GM12878 (cell line): Measurements from ENCODE around the gene RRP12. TPM values are rescaled to one million over a fixed set of nuclear protein-coding genes. Genes with fewer than 3 reads are reported as not detected.

ENCODE experiments used
- ATAC-seq: fragments of 200-7000 bp; cut with Tn5 transposase; 3 replicates; pipeline ENCODE4 v1.9.1; 2020; ENCODE audit warnings: mild to moderate bottlenecking, moderate library complexity
- BruUV-seq: library from RNA; stranded (reverse); fragments of 400-500 nt; replicated peaks from 2 replicates; lab custom pipeline; 2021; lab: Mats Ljungman, UMichigan
- CTCF ChIA-PET: fragments of 300-600 bp; sonication (Branson Sonifier 250); formaldehyde crosslinking; extraction: SDS; loops from one replicate; lab custom pipeline; 2021; ENCODE audit warnings: inconsistent platforms; lab: Yijun Ruan, JAX
- POLR2A ChIA-PET: fragments of 350-600 bp; formaldehyde crosslinking; extraction: SDS; loops from one replicate; lab custom pipeline; 2021; ENCODE audit warnings: inconsistent platforms; lab: Charles Lee
- RAD21 ChIA-PET: fragments of 300-600 bp; sonication (Branson Sonifier 250); formaldehyde crosslinking; loops from one replicate; lab custom pipeline; 2023; ENCODE audit warnings: antibody characterized with exemption; ENCODE audit not compliant: unreplicated experiment; lab: Charles Lee
- SMC1A ChIA-PET: fragments of 300-600 bp; sonication (Branson Sonifier 250); formaldehyde crosslinking; loops from one replicate; lab custom pipeline; 2023; ENCODE audit not compliant: unreplicated experiment, uncharacterized antibody; lab: Charles Lee
- DNase-seq: peaks from one replicate; pipeline ENCODE4 v3.0.0-alpha.2; 2011; ENCODE audit warnings: low read depth, low spot score
- FAIRE-seq: peaks from 3 replicates; lab custom pipeline; 2011; peaks lifted over from hg19 to GRCh38; lab: Jason Lieb, UNC
- H2AFZ ChIP-seq: 2 replicates; pipeline ENCODE4 v1.6.0; 2011; ENCODE audit warnings: low read depth, low read length, control low read depth; ENCODE audit not compliant: control insufficient read depth
- H3K27ac ChIP-seq: 2 replicates; pipeline ENCODE4 v1.5.1; 2011; ENCODE audit warnings: control low read depth; ENCODE audit not compliant: control insufficient read depth, insufficient read depth
- H3K27me3 ChIP-seq, 2 experiments: replicated peaks in 1 of 2; 2 replicates each; pipeline versions ENCODE4 v1.6.0 to v1.6.1; 2011; ENCODE audit warnings: low read length in 1 of 2; ENCODE audit not compliant: control insufficient read depth in 2 of 2, insufficient read depth in 2 of 2
- H3K36me3 ChIP-seq, 2 experiments: 2 replicates each; pipeline ENCODE4 v1.5.1; 2011; ENCODE audit warnings: low read length in 1 of 2; ENCODE audit not compliant: control insufficient read depth in 2 of 2, insufficient read depth in 2 of 2
- H3K4me1 ChIP-seq: 2 replicates; pipeline ENCODE4 v1.6.1; 2011; ENCODE audit warnings: mild to moderate bottlenecking, low read length, moderate library complexity, mixed read lengths; ENCODE audit not compliant: control insufficient read depth, insufficient read depth
- H3K4me2 ChIP-seq: 2 replicates; pipeline ENCODE4 v1.6.0; 2011; ENCODE audit warnings: control low read depth; ENCODE audit not compliant: control insufficient read depth, insufficient read depth
- H3K4me3 ChIP-seq: fragments of 200-600 bp; sonication (generic); 2 replicates; pipeline ENCODE4 v1.5.1; 2016
- H3K79me2 ChIP-seq: 2 replicates; pipeline ENCODE4 v1.6.0; 2011; ENCODE audit warnings: low read length; ENCODE audit not compliant: control insufficient read depth, insufficient read depth
- H3K9ac ChIP-seq: 2 replicates; pipeline ENCODE4 v1.8.0; 2011; ENCODE audit warnings: low read length, control low read depth, mixed read lengths; ENCODE audit not compliant: control insufficient read depth, insufficient read depth
- H3K9me3 ChIP-seq: replicated peaks from 3 replicates; pipeline ENCODE4 v1.5.1; 2011; ENCODE audit warnings: mild to moderate bottlenecking, low read length; ENCODE audit not compliant: control insufficient read depth, insufficient read depth
- H4K20me1 ChIP-seq: 2 replicates; pipeline ENCODE4 v1.6.0; 2011; ENCODE audit not compliant: control insufficient read depth, insufficient read depth
- EP300 ChIP-seq, 2 experiments: fragments of 150-350 bp in 1 of 2; IDR thresholded peaks; 2 replicates each; pipeline ENCODE4 v1.6.1; 2011 to 2012; ENCODE audit warnings: low read depth in 2 of 2, low read length in 2 of 2, borderline replicate concordance in 1 of 2, improper control_type of control experiment in 1 of 2, inconsistent platforms in 1 of 2; ENCODE audit not compliant: control insufficient read depth in 1 of 2
- IRF4 ChIP-seq: IDR thresholded peaks from 2 replicates; pipeline ENCODE4 v1.6.1; 2011; ENCODE audit warnings: low read depth, low read length
- LARP7 ChIP-seq: fragments of 450-650 bp; IDR thresholded peaks from 2 replicates; pipeline ENCODE4 v1.6.1; 2017; ENCODE audit warnings: mild to moderate bottlenecking
- RCOR1 ChIP-seq: conservative IDR thresholded peaks from 2 replicates; pipeline ENCODE4 v1.6.1; 2012; ENCODE audit warnings: low read depth, low read length, improper control_type of control experiment
- SP1 ChIP-seq: IDR thresholded peaks from one replicate; pipeline ENCODE4 v1.6.1; 2011; ENCODE audit warnings: low read depth, low read length
- STAT3 ChIP-seq: IDR thresholded peaks from 2 replicates; pipeline ENCODE4 v1.6.1; 2011; ENCODE audit warnings: low read depth, low read length, improper control_type of control experiment
- TBL1XR1 ChIP-seq: IDR thresholded peaks from 2 replicates; pipeline ENCODE4 v1.6.1; 2012; ENCODE audit warnings: low read depth, low read length, improper control_type of control experiment
- TCF7 ChIP-seq: IDR thresholded peaks from 2 replicates; pipeline ENCODE4 v1.6.1; 2014; ENCODE audit warnings: antibody characterized with exemption, borderline replicate concordance
- YBX1 ChIP-seq: fragments of 450-650 bp; IDR thresholded peaks from 2 replicates; pipeline ENCODE4 v1.6.1; 2016; ENCODE audit warnings: antibody characterized with exemption
- ZBED1 ChIP-seq: IDR thresholded peaks from 2 replicates; pipeline ENCODE4 v1.6.1; 2016; ENCODE audit warnings: borderline replicate concordance
- ZNF217 ChIP-seq: fragments of 450-650 bp; IDR thresholded peaks from 2 replicates; pipeline ENCODE4 v1.6.1; 2017; ENCODE audit warnings: antibody characterized with exemption, mild to moderate bottlenecking
- WGBS: methylation state at CpG from one replicate; pipeline ENCODE4 v1.1.6; 2016; ENCODE audit warnings: low lambda C conversion rate; ENCODE audit not compliant: insufficient replicate concordance, insufficient coverage; ENCODE audit errors: missing lambda C conversion rate; 5-methylcytosine and 5-hydroxymethylcytosine counted together
- in situ Hi-C: fragments of 300-500 bp; cut with MboI; formaldehyde crosslinking; loops from 9 replicates; pipeline ENCODE4 v1.14.3; 2018; ENCODE audit warnings: mixed read lengths
- intact Hi-C: fragments of 100-400 bp; cut with micrococcal nuclease; formaldehyde crosslinking; loops from one replicate; pipeline ENCODE4 v1.14.2; 2022; ENCODE audit not compliant: unreplicated experiment
- polyA plus RNA-seq, 11 experiments: library from polyadenylated mRNA; depleted of rRNA in 4 of 11; unstranded in 6 of 11; stranded (reverse) in 5 of 11; fragments of >200 nt; fragmentation: Nextera tagmentation in 4 of 11; fragmentation: Illumina TruSeq in 1 of 11; extraction: Ambion mirVana in 4 of 11; extraction: Trizol in 1 of 11; gene quantifications; 1 replicate in 1 of 11; 2 replicates in 10 of 11; pipeline versions ENCODE4 v1.2.1 to v1.2.3, GENCODE V29; 2011 to 2016; ENCODE audit warnings: inconsistent platforms in 2 of 11, missing spikeins in 2 of 11, low read depth in 1 of 11
- total RNA-seq, 4 experiments: library from RNA; depleted of rRNA in 3 of 4; stranded (reverse); fragments of >200 nt in 3 of 4; fragmentation: Illumina TruSeq in 1 of 4; extraction: Trizol in 1 of 4; gene quantifications; 2 replicates each; pipeline versions ENCODE4 v1.2.1 to v1.2.3, GENCODE V29; 2013 to 2021

RRP12 gene
- total and polyA plus RNA-seq, 10 of the 15 experiments (the other 5 are each of a cell fraction or from before 2014, with no cell fraction given): 5.3 to 48.7 (median 16.8) TPM

DNA sequence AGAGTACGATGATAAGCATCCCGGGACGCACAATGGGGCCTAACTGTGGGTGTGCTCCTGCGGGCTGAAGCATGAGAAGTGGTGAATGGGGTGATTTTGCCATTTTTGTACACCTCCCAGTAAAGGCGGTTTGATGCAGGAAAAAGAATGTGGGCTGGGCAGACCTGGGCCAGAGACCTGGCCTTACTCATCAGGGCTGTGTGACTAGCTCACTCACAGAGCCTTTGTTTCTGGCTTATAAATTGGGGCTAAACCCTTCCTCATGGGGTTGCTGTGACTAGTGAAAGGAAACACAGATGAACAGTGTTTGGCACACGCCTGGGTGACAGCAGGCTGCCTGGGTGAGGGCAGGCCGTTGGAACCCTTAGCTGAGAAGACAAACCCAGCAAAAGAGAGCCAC lies 18.0 kb downstream of the RRP12 start (continued):
- TF ChIP-seq EP300 (IDR thresholded peaks at IDR 0.05; ENCODE audit: borderline replicate concordance in 1 of 2, control insufficient read depth in 1 of 2, low read depth in 2 of 2, low read length in 2 of 2) (no peak), STAT3 (no peak), TBL1XR1 (no peak), ZBED1 (no peak), SP1 (no peak)
- TF ChIP-seq, all 136 proteins: peak for 0

DNA sequence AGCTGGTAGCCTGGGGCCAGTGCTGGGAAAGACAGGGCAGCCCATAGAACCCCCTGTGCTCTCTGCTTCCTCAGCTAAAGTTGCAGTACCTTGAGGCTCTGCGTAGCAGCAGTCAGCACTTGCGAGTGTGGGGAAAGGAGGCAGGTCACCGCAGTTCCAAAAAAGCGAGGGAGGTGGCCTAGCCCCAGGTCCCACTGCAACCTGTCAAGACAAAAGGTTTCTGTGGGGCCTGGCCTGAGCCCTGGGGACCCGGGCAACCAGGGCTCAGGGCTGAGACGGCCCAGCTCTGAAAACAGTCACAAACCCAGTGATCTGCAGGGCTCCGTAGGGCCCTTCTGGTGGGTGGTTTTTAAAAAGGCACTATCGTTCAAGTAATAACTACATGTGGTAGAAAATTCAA lies 19.5 kb downstream of the RRP12 start:
- DNase-seq: no peak
- H3K4me2 ChIP-seq: no peak overlapping the region
- H3K79me2 ChIP-seq: no peaks in the 10 kb centered on the region
- no peak for TF ChIP-seq LARP7
- TF ChIP-seq YBX1: no peak
- TF ChIP-seq RCOR1: no peak
- no peak for TF ChIP-seq ZNF217
- no peak for TF ChIP-seq TCF7
- TF ChIP-seq IRF4: no peak
- TF ChIP-seq, all 136 proteins: peak for 0
- POLR2A ChIA-PET: no interaction called here
- RAD21 ChIA-PET: no interaction called here
- CTCF ChIA-PET: no interaction called here
- Histone ChIP-seq H3K9me3 (no peaks in the 10 kb centered on the region), H2AFZ (no peak overlapping the region), H4K20me1 (no peaks in the 10 kb centered on the region), H3K27ac (no peak overlapping the region), H3K4me1 (no peaks in the 10 kb centered on the region), H3K36me3 (peaks cover 7 to 22% of the 10 kb centered on the region in 2 experiments; a peak in 3 of 4 replicates), H3K9ac (no peak overlapping the region), H3K4me3 (no peak overlapping the region), H3K27me3 (no peaks in the 10 kb centered on the region)
- intact Hi-C loops: no loop called here
- SMC1A ChIA-PET: no interaction called here
- WGBS: 90% methylated on average over 8 of the region's 8 CpGs
- FAIRE-seq (no peak), ATAC-seq (no peak)
- in situ Hi-C loops: no loop called here
- no TSS peak for BruUV-seq
